ENCODE data around the gene MIA3. TPM values are rescaled to one million over a fixed set of nuclear protein-coding genes. Genes with fewer than 3 reads are reported as not detected.

MIA3 gene
- total and polyA plus RNA-seq, 2 of the 4 experiments (the other 2 are of a cell fraction): 35.0 to 45.4 TPM

- intact Hi-C loops (cut with micrococcal nuclease) (no loop called here), in situ Hi-C loops (cut with MboI; ENCODE audit: low sequenced_read_pairs) (no loop called here), dilution Hi-C loops (cut with HindIII; ENCODE audit: low sequenced_read_pairs, unreplicated experiment) (no loop called here)
- H2AK9ac ChIP-seq (replicated peaks; ENCODE audit: low read depth, low read length, poor library complexity): no peak overlapping the region
- H2BK20ac ChIP-seq (ENCODE audit: low read depth, low read length): no peak overlapping the region
- no peak overlapping the region for H3K14ac ChIP-seq (replicated peaks; ENCODE audit: low read depth, low read length)
- H4K20me1 ChIP-seq (ENCODE audit: insufficient read depth, low read length): peaks cover 5% of the 10 kb centered on the region; the same call in 1 of the 2 replicates
- H4K91ac ChIP-seq (ENCODE audit: insufficient read depth, low read depth, low read length): no peak overlapping the region
- CTCF ChIA-PET: no interaction called here
- H3K4me1 ChIP-seq (ENCODE audit: control insufficient read depth, insufficient read depth, low read length): peaks cover 7% of the 10 kb centered on the region
- peaks cover 6 to 25% of the 10 kb centered on the region in 2 experiments; a peak in 3 of 4 replicates for H3K79me1 ChIP-seq (ENCODE audit: low read depth in 1 of 2, low read length in 2 of 2)
- H2BK120ac ChIP-seq (ENCODE audit: low read depth, low read length): no peak overlapping the region
- peaks cover 6% of the 10 kb centered on the region for H3K9me1 ChIP-seq (ENCODE audit: insufficient read depth, low read length)
- no peaks in the 10 kb centered on the region for H3K9me3 ChIP-seq (ENCODE audit: control insufficient read depth, insufficient read depth, low read length)
- no peak overlapping the region for H2AFZ ChIP-seq (replicated peaks; ENCODE audit: low read length, poor library complexity)
- DNase-seq (peak; percentile 91), ATAC-seq (ENCODE audit: low read depth) (no peak)
- H3K56ac ChIP-seq (ENCODE audit: extremely low read depth, insufficient read depth, low read length): no peak overlapping the region
- H3K36me3 ChIP-seq (ENCODE audit: control insufficient read depth, insufficient read depth, low read length): no peaks in the 10 kb centered on the region
- H3K18ac ChIP-seq (ENCODE audit: low read depth, low read length): no peak overlapping the region
- no peak overlapping the region for H2BK15ac ChIP-seq (ENCODE audit: low read depth, low read length)
- no peak overlapping the region for H2AK5ac ChIP-seq (ENCODE audit: low read depth, low read length)
- BruUV-seq (replicated peaks): no TSS peak
- peak overlapping the region in 1 of 2 experiments; percentile 19; a peak in 1 of 4 replicates for H4K8ac ChIP-seq (ENCODE audit: low read depth in 2 of 2, low read length in 2 of 2)
- H3K4me2 ChIP-seq (ENCODE audit: low read depth, low read length): peak overlapping the region; percentile 29
- no peak overlapping the region for H3K4me3 ChIP-seq (ENCODE audit: insufficient read depth, low read depth, low read length)
- no CpG with 5 or more reads among the region's 5 CpGs for WGBS, 2 experiments (ENCODE audit: extremely low coverage in 2 of 2, insufficient read length in 1 of 2)
- H3K23ac ChIP-seq (ENCODE audit: low read depth, low read length): no peak overlapping the region
- peak; percentile 36; the same call in 1 of the 2 replicates for TF ChIP-seq CEBPB (IDR thresholded peaks at IDR 0.05; ENCODE audit: low read depth, low read length)
- no peak for TF ChIP-seq ELK1 (IDR thresholded peaks at IDR 0.05; ENCODE audit: borderline replicate concordance, low read depth, low read length)
- no peak for TF ChIP-seq RFX5 (IDR thresholded peaks at IDR 0.05; ENCODE audit: low read depth, low read length)
- no peak for TF ChIP-seq MXI1 (IDR thresholded peaks at IDR 0.05; ENCODE audit: borderline replicate concordance, low read depth, low read length)
- no peak overlapping the region for H2BK5ac ChIP-seq (ENCODE audit: low read depth, low read length, poor library complexity, severe bottlenecking)
- POLR2A ChIA-PET (ENCODE audit: unreplicated experiment): no interaction called here
- H3K9ac ChIP-seq (ENCODE audit: low read depth, low read length): no peak overlapping the region
- no peak overlapping the region for H3K27ac ChIP-seq (ENCODE audit: insufficient read depth, low read length)
- no peak overlapping the region for H4K5ac ChIP-seq (ENCODE audit: low read depth, low read length)
- no peak overlapping the region for H3K4ac ChIP-seq (ENCODE audit: low read depth, low read length)
- no peaks in the 10 kb centered on the region for H3K27me3 ChIP-seq (ENCODE audit: control insufficient read depth, insufficient read depth, low read length)
Observed at GRCh38 chr1:222616525-222616924, 1.4 kb upstream of the MIA3 start.
